Bronchial epithelial cell (primary cell): ENCODE measurements around the gene NAV3. TPM values are rescaled to one million over a fixed set of nuclear protein-coding genes. Genes with fewer than 3 reads are reported as not detected.

Experiments
- DNase-seq: peaks from one replicate; pipeline ENCODE4 v3.0.0-alpha.2; 2010; ENCODE audit warnings: low read depth
- FAIRE-seq: peaks from 2 replicates; lab custom pipeline; 2011; peaks lifted over from hg19 to GRCh38; lab: Jason Lieb, UNC
- H3K27me3 ChIP-seq: 2 replicates; pipeline ENCODE4 v1.5.1; 2011; ENCODE audit warnings: low read length; ENCODE audit not compliant: control insufficient read depth, insufficient read depth
- H3K36me3 ChIP-seq: 2 replicates; pipeline ENCODE4 v1.5.1; 2011; ENCODE audit warnings: low read length; ENCODE audit not compliant: control insufficient read depth, insufficient read depth
- H3K4me3 ChIP-seq: 2 replicates; pipeline ENCODE4 v1.5.1; 2011; ENCODE audit warnings: mild to moderate bottlenecking, low read depth, low read length, control low read depth
- CTCF ChIP-seq: IDR thresholded peaks from 2 replicates; pipeline ENCODE4 v1.5.1; 2011; ENCODE audit warnings: mild to moderate bottlenecking, moderate library complexity, low read length, control low read depth, inconsistent platforms; ENCODE audit not compliant: insufficient read depth, severe bottlenecking
- total RNA-seq: library from RNA; depleted of rRNA; stranded (reverse); fragments of >200 nt; gene quantifications from 2 replicates; pipeline ENCODE4 v1.2.1, GENCODE V29; 2014

Gene NAV3
- total RNA-seq, 1 donor from 2014 or later: 1.6 TPM

GRCh38 chr12:78118036-78118435 lies 287.3 kb downstream of the NAV3 start:
- H3K27me3 ChIP-seq: no peaks in the 10 kb centered on the region
- peak; percentile 22 for TF ChIP-seq CTCF
- H3K36me3 ChIP-seq: no peaks in the 10 kb centered on the region
- no peak overlapping the region for H3K4me3 ChIP-seq
- DNase-seq (no peak), FAIRE-seq (no peak)

- FAIRE-seq (no peak), DNase-seq (no peak)
- no peak overlapping the region for H3K4me3 ChIP-seq
- no peaks in the 10 kb centered on the region for H3K27me3 ChIP-seq
- no peak for TF ChIP-seq CTCF
- H3K36me3 ChIP-seq: no peaks in the 10 kb centered on the region
These were observed 287.8 kb downstream of the NAV3 start for GRCh38 chr12:78118486-78118885.

GRCh38 chr12:78119351-78119918 lies 288.7 kb downstream of the NAV3 start:
- H3K4me3 ChIP-seq: no peak overlapping the region
- no peaks in the 10 kb centered on the region for H3K36me3 ChIP-seq
- H3K27me3 ChIP-seq: no peaks in the 10 kb centered on the region
- no peak for FAIRE-seq
- TF ChIP-seq CTCF: no peak
- peak; percentile 16 for DNase-seq

DNA sequence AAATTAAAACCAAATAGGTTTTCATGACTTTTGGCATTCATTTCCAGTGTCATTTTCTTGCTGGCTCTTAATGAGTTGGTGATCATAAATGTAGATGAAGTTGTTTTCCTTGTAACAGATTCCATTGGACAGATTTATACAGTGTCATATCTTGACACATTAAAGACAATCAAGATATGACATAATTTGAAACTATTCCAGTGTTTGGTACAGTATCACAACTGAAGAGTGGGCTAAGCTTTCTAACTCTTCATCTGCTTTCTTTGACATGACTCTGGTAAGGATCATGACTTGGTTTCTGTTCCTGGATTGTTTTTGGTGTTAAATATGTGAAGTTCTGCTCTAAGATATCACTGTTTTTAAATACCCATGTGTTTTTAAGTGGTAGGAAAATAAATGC lies 289.6 kb downstream of the NAV3 start:
- DNase-seq: no peak
- Histone ChIP-seq H3K36me3 (no peaks in the 10 kb centered on the region), H3K27me3 (no peaks in the 10 kb centered on the region), H3K4me3 (no peak overlapping the region)
- FAIRE-seq: no peak
- no peak for TF ChIP-seq CTCF

GRCh38 chr12:78120866-78121560 lies 290.3 kb downstream of the NAV3 start:
- H3K36me3 ChIP-seq: no peaks in the 10 kb centered on the region
- DNase-seq: peak; percentile 56
- peak; percentile 13 for TF ChIP-seq CTCF
- H3K4me3 ChIP-seq: no peak overlapping the region
- no peaks in the 10 kb centered on the region for H3K27me3 ChIP-seq
- no peak for FAIRE-seq
